Neural crest cell (in vitro differentiated cells): ENCODE results near the gene GNG5. TPM values are rescaled to one million over a fixed set of nuclear protein-coding genes. Genes with fewer than 3 reads are reported as not detected.

Experiments used
- DNase-seq: peaks from one replicate; pipeline ENCODE4 v3.0.0; 2021; ENCODE audit warnings: low read depth, mixed read lengths, low spot score
- H3K27ac Mint-ChIP-seq: one replicate; pipeline ENCODE4 v1.8.0; 2021; ENCODE audit warnings: mild to moderate bottlenecking, mixed read lengths; ENCODE audit not compliant: unreplicated experiment
- H3K27me3 Mint-ChIP-seq: 2 replicates; pipeline ENCODE4 v1.8.0; 2021; ENCODE audit warnings: low read depth, mild to moderate bottlenecking, mixed read lengths
- H3K36me3 Mint-ChIP-seq: 2 replicates; pipeline ENCODE4 v1.8.0; 2021; ENCODE audit warnings: low read depth, mild to moderate bottlenecking, mixed read lengths
- H3K4me1 Mint-ChIP-seq: 2 replicates; pipeline ENCODE4 v1.8.0; 2021; ENCODE audit warnings: mixed read lengths
- H3K4me3 Mint-ChIP-seq: one replicate; pipeline ENCODE4 v1.8.0; 2021; ENCODE audit warnings: mild to moderate bottlenecking, mixed read lengths
- H3K9me3 Mint-ChIP-seq: 2 replicates; pipeline ENCODE4 v1.8.0; 2021; ENCODE audit warnings: mixed read lengths
- CTCF ChIP-seq: fragments of 200-600 bp; sonication (generic); conservative IDR thresholded peaks from 2 replicates; pipeline ENCODE4 v1.5.0; 2021; ENCODE audit warnings: antibody characterized with exemption, mild to moderate bottlenecking
- total RNA-seq: library from RNA; stranded (reverse); gene quantifications from 2 replicates; pipeline ENCODE4 v1.2.1, GENCODE V29; 2021

Gene GNG5
- total RNA-seq, 1 donor from 2014 or later: 123 TPM

GRCh38 chr1:84478876-84479868 lies 27.2 kb downstream of the GNG5 start, which contains the start of gene RPF1:
TSS of gene RPF1 (plus strand) at chr1:84479266. CDS start at chr1:84479282, 16 bp downstream.
- peak within 1 kb of the TSS; percentile 99 for H3K4me3 Mint-ChIP-seq
- H3K27ac Mint-ChIP-seq: peak within 1 kb of the TSS; percentile 97
- DNase-seq: peak; percentile 55
- H3K4me1 Mint-ChIP-seq: peaks cover 24% of the 10 kb centered on the region
- peaks cover 45% of the 10 kb centered on the region for H3K27me3 Mint-ChIP-seq
- H3K36me3 Mint-ChIP-seq: peaks cover 21% of the 10 kb centered on the region
- no peak for TF ChIP-seq CTCF
- H3K9me3 Mint-ChIP-seq: peaks cover 14% of the 10 kb centered on the region

DNA sequence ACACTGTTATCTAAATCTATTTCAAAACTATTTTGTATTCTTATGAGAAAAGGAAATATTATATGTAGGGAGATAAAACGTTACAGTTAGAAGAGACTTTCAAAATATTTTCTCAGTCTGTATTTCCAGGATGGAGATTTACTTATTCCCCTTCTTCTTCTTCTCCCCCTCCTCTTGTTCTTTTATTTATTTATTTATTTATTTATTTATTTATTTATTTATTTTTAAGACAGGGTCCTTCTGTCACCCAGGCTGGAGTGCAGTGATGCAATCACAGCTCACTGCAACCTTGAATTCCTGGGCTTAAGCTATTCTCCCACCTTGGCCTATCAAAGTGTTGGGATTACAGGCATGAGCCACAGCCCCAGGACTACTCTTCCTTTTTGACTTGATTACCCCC lies 30.2 kb downstream of the GNG5 start:
- Mint-ChIP-seq H3K4me1 (peaks cover 18% of the 10 kb centered on the region), H3K27me3 (peaks cover 67% of the 10 kb centered on the region), H3K27ac (no peak overlapping the region), H3K4me3 (peak overlapping the region; percentile 43), H3K36me3 (peaks cover 12% of the 10 kb centered on the region), H3K9me3 (peaks cover 14% of the 10 kb centered on the region)
- no peak for TF ChIP-seq CTCF
- DNase-seq: no peak

- peaks cover 83% of the 10 kb centered on the region for H3K27me3 Mint-ChIP-seq
- no peaks in the 10 kb centered on the region for H3K4me1 Mint-ChIP-seq
- no peaks in the 10 kb centered on the region for H3K9me3 Mint-ChIP-seq
- TF ChIP-seq CTCF: no peak
- H3K27ac Mint-ChIP-seq: no peak overlapping the region
- H3K4me3 Mint-ChIP-seq: no peak overlapping the region
- no peak for DNase-seq
- no peaks in the 10 kb centered on the region for H3K36me3 Mint-ChIP-seq
These were observed 39.1 kb downstream of the GNG5 start for GRCh38 chr1:84467298-84467697.

DNA sequence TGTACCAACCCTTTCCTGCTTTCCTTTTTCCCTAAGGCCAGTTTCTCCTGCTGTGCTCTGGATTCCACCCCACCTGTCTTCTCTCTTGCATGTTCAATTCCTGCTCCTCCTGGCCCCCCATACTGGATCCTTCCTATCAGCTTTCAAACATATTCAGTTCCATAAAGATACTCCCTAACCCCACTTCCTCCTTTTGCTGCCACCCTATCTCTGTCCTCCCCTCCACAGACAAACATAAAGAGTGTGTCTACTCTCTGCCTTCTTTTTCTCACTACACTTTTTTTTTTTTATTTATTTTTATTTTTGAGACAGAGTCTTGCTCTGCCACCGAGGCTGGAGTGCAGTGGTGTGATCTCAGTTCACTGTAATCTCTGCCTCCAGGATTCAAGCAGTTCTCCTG lies 44.3 kb downstream of the GNG5 start:
- H3K36me3 Mint-ChIP-seq: no peaks in the 10 kb centered on the region
- no peak for TF ChIP-seq CTCF
- no peaks in the 10 kb centered on the region for H3K4me1 Mint-ChIP-seq
- DNase-seq: no peak
- no peak overlapping the region for H3K4me3 Mint-ChIP-seq
- no peaks in the 10 kb centered on the region for H3K9me3 Mint-ChIP-seq
- H3K27me3 Mint-ChIP-seq: peaks cover 63% of the 10 kb centered on the region
- H3K27ac Mint-ChIP-seq: no peak overlapping the region

DNA sequence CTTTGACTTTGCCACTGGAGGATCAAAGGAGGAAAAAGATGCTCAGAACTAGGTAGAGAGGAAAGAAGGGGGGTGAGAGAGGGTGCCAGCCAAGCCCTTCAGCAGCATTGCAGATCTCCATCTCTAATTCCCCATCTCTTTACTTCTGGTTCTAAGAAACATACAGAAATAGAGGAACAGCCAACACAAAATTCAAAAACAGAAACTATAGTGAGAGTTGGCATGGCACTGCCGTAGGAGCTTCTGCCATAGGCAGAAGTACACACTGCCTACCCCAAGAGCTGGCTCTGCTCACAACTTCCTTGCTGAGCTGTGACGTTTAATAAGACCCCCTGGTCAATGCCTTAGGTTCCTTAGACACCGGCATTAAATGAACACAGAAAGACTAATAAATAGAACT lies 53.9 kb downstream of the GNG5 start:
- Mint-ChIP-seq H3K36me3 (no peaks in the 10 kb centered on the region), H3K4me1 (no peaks in the 10 kb centered on the region), H3K4me3 (no peak overlapping the region), H3K9me3 (peaks cover 3% of the 10 kb centered on the region), H3K27me3 (peaks cover 19% of the 10 kb centered on the region), H3K27ac (no peak overlapping the region)
- DNase-seq: no peak
- TF ChIP-seq CTCF: no peak
